Large intestine (tissue), 3 donors: ENCODE measurements around the gene POU2F2. TPM values are rescaled to one million over a fixed set of nuclear protein-coding genes. Genes with fewer than 3 reads are reported as not detected.

Experiments used
- DNase-seq, 2 donors: peaks; one replicate each; pipeline versions ENCODE4 v3.0.0 to v3.0.0-alpha.2; 2013
- H3K27ac ChIP-seq: one replicate; pipeline ENCODE4 v1.5.1; 2013; ENCODE audit warnings: low read length
- H3K27me3 ChIP-seq: 2 replicates; pipeline ENCODE4 v1.6.1; 2013; ENCODE audit warnings: low read length; ENCODE audit not compliant: control insufficient read depth, insufficient read depth
- H3K36me3 ChIP-seq: 2 replicates; pipeline ENCODE4 v1.6.1; 2013; ENCODE audit warnings: low read length; ENCODE audit not compliant: control insufficient read depth, insufficient read depth
- H3K4me1 ChIP-seq: one replicate; pipeline ENCODE4 v1.6.1; 2013; ENCODE audit warnings: low read length; ENCODE audit not compliant: control insufficient read depth, insufficient read depth
- H3K4me3 ChIP-seq: one replicate; pipeline ENCODE4 v1.5.1; 2013; ENCODE audit warnings: low read length
- H3K9me3 ChIP-seq: one replicate; pipeline ENCODE4 v1.6.1; 2013; ENCODE audit warnings: mild to moderate bottlenecking, low read depth, low read length, moderate library complexity; ENCODE audit not compliant: control insufficient read depth
- WGBS: methylation state at CpG from one replicate; pipeline ENCODE4 v1.1.5; 2013; ENCODE audit warnings: low lambda C conversion rate; ENCODE audit not compliant: insufficient coverage; 5-methylcytosine and 5-hydroxymethylcytosine counted together
- polyA plus RNA-seq: library from polyadenylated mRNA; unstranded; fragments of 120-200 nt; gene quantifications from one replicate; pipeline ENCODE4 v1.2.1, GENCODE V29; 2013

POU2F2 gene
- polyA plus RNA-seq, 1 donor: 2.7 TPM

DNA sequence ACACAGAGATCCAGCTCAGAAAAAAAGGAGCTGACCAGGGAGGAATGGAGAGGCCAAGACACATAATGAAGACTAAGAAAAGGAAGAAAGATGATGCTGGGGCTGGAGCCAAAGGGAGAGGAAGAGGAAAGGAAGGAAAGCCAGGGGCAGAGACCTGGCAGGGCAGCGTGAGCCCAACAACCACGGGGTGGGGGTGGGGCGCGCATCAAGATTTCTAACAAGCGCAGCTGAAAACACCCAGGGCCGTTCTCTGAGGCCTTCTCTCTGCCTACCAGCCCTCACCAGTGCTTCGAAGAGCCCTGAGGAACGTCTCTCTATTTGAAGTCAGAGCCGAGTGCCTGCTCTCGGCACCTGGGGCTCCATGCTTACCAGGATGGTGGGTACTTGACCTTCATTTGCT lies 23.6 kb upstream of the POU2F2 start:
- WGBS: no CpG with 5 or more reads among the region's 10 CpGs
- DNase-seq: no peak
- Histone ChIP-seq H3K4me3 (no peak overlapping the region), H3K36me3 (no peaks in the 10 kb centered on the region), H3K9me3 (no peaks in the 10 kb centered on the region), H3K27ac (no peak overlapping the region), H3K4me1 (peaks cover 2% of the 10 kb centered on the region), H3K27me3 (peaks cover 62% of the 10 kb centered on the region)

GRCh38 chr19:42154471-42155323 lies 22.5 kb upstream of the POU2F2 start:
- Histone ChIP-seq H3K4me1 (peaks cover 2% of the 10 kb centered on the region), H3K9me3 (no peaks in the 10 kb centered on the region), H3K27ac (no peak overlapping the region), H3K4me3 (no peak overlapping the region), H3K36me3 (no peaks in the 10 kb centered on the region), H3K27me3 (peaks cover 67% of the 10 kb centered on the region)
- WGBS: 57% methylated on average over 9 of the region's 15 CpGs
- DNase-seq: no peak

DNA sequence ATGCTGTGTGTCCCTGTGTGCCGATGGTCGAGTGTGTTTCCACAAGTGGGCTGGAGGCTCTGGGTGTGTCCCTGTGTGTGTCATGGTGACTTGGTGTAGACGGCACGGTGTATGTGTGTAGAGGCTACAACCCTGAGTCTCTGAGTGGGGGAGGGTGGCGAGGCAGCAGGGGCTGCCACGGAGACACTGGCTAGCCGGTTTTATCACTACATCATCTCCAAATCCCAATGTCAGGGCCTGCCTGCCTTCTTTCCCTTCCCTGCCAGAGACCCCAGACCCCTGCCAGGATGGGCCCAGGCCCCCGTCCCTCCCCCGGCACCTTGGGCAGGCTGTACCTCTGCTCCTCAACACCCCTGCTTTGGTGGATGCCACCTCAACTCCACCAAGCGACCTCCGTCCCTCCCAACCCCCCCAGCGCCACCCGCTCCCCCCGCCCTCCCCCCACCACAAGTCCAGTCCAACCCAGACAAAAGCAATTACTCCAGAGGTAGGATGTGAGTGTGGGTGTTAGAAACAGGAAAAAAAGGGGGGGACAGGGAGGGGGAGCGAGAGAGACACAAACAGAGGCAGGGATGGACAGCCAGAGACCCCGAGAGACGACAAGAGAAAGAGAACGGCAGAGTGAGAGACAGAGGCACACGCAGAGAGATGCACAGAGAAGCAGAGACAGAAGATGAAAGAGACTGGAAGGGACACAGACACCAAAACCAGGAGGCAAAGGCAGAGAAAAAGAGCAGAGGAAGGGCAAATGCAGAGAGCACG lies 21.6 kb upstream of the POU2F2 start:
- H3K4me1 ChIP-seq: peaks cover 2% of the 10 kb centered on the region
- H3K27ac ChIP-seq: no peak overlapping the region
- WGBS: 10% methylated on average over 5 of the region's 20 CpGs
- no peaks in the 10 kb centered on the region for H3K9me3 ChIP-seq
- peaks cover 75% of the 10 kb centered on the region for H3K27me3 ChIP-seq
- DNase-seq: no peak
- H3K36me3 ChIP-seq: no peaks in the 10 kb centered on the region
- no peak overlapping the region for H3K4me3 ChIP-seq

DNA sequence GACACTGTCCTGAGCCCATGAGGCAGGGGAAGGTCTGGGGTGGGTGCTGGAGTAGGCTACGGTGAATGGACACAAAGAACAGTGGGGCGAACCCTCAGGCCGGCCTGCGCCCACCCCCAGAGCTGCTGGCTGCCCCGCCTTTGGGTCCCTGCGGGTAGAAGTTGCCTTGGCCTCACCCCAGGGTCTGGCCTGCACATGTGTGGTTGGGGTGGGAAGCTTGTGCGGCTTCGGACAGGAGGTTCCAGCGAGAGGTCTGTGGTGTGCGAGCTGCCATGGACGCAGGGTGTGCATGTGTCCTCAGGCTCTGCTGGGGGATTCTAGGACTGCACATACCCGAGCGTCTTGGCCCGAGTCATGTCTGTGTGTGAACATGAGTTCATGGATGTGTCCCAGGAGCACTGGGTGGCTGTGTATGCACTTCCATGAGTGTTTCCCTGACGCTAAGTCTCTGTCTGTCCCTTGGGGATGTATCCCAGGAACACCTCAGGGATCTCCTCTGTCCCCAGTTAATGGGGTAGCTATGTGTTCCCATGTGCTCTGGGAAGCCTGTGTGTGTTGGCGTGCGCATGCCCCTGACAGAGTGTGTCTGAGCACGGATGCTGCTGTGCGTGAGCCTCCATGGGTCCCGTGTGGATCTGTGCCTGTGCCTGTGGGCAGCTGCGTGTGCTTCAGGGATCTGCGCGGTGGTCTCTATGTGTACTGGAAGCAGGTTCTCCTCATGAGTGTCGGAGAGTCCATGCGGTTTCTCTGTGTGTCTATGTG lies 20.8 kb upstream of the POU2F2 start:
- Histone ChIP-seq H3K4me1 (peaks cover 2% of the 10 kb centered on the region), H3K9me3 (no peaks in the 10 kb centered on the region), H3K27me3 (peaks cover 78% of the 10 kb centered on the region), H3K36me3 (no peaks in the 10 kb centered on the region), H3K27ac (no peak overlapping the region), H3K4me3 (no peak overlapping the region)
- no CpG with 5 or more reads among the region's 25 CpGs for WGBS
- DNase-seq: no peak

DNA sequence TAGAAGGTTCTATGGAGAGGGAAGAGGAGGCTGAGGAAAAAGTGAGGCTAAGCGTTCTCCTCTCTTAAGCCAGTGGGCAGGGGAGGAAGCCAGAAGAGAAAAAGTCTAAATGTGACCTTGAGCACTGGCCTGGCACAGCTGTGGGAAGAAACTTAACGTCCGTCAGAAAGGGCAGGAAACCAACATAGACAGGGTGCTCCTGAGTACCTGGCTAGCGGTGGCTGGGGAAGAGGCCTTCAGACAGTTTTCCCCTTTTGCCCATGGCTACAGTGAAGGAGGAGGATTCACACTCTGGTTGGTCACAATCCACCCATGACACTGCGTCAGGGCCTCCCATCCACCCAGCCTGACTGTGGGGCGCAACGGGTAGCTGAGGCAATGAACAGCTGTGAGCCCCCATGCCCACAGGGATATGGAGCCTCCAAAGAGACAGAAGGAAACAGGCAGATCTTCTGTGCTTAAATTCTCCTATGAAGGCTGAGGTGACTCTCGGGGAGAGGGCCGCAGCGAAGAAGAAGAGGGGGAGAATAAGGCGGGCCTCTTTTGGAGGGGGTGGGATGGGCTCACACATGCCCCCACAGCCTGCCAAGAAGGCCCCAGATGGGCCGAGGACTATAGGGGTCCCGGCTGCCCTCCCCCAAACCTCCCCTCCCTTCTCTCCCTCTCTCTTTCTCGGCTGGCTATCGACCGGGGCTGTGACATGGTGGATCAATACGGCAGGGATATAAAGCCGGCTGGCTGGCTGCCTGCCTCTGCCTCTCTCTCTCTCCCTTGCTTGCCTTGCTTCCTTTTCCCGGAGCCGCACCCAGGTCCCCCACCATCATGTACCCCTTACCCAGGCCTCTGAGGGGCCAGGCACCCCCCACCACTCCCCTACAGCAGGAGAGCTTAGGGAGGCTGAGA lies 19.8 kb upstream of the POU2F2 start:
- Histone ChIP-seq H3K36me3 (no peaks in the 10 kb centered on the region), H3K4me1 (peaks cover 2% of the 10 kb centered on the region), H3K27ac (no peak overlapping the region), H3K27me3 (peaks cover 81% of the 10 kb centered on the region), H3K4me3 (no peak overlapping the region), H3K9me3 (no peaks in the 10 kb centered on the region)
- 80% methylated on average over 1 of the region's 20 CpGs for WGBS
- DNase-seq: no peak

GRCh38 chr19:42150911-42151361 lies 18.7 kb upstream of the POU2F2 start:
- no peak overlapping the region for H3K27ac ChIP-seq
- no peaks in the 10 kb centered on the region for H3K9me3 ChIP-seq
- no peaks in the 10 kb centered on the region for H3K36me3 ChIP-seq
- H3K4me3 ChIP-seq: no peak overlapping the region
- peaks cover 2% of the 10 kb centered on the region for H3K4me1 ChIP-seq
- peaks cover 75% of the 10 kb centered on the region for H3K27me3 ChIP-seq
- no CpG with 5 or more reads among the region's 9 CpGs for WGBS
- no peak for DNase-seq

GRCh38 chr19:42150364-42150763 lies 18.1 kb upstream of the POU2F2 start:
- Histone ChIP-seq H3K36me3 (no peaks in the 10 kb centered on the region), H3K27ac (no peak overlapping the region), H3K4me3 (no peak overlapping the region), H3K9me3 (no peaks in the 10 kb centered on the region), H3K4me1 (peaks cover 2% of the 10 kb centered on the region), H3K27me3 (peaks cover 69% of the 10 kb centered on the region)
- DNase-seq: no peak
- WGBS: 10% methylated on average over 2 of the region's 17 CpGs

GRCh38 chr19:42149447-42150202 lies 17.4 kb upstream of the POU2F2 start:
- Histone ChIP-seq H3K4me3 (no peak overlapping the region), H3K27me3 (peaks cover 62% of the 10 kb centered on the region), H3K27ac (no peak overlapping the region), H3K9me3 (no peaks in the 10 kb centered on the region), H3K4me1 (peaks cover 2% of the 10 kb centered on the region), H3K36me3 (no peaks in the 10 kb centered on the region)
- 100% methylated on average over 1 of the region's 5 CpGs for whole genome bisulfite sequencing
- DNase-seq: no peak

DNA sequence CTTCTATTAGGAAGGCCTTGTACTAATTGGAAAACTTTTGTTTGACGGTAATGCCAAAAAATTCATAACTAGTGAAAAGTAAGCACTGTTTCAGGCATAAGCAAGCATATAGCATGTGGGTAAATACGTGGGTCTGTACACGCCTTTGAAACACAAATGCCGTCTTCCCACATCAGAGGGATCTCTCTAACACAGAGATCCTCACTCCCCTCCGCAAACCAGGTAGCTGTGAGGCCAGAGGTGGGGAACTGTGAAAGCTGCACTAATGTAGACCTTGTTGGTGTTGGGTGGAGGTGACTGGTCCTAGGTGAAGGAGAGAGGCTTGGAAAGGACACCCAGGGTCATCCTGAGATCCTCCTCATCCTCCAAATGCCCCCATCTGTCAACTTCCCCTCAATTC lies 16.0 kb upstream of the POU2F2 start:
- Histone ChIP-seq H3K27ac (no peak overlapping the region), H3K4me1 (peaks cover 2% of the 10 kb centered on the region), H3K27me3 (peaks cover 51% of the 10 kb centered on the region), H3K9me3 (no peaks in the 10 kb centered on the region), H3K36me3 (no peaks in the 10 kb centered on the region), H3K4me3 (no peak overlapping the region)
- WGBS: no CpG with 5 or more reads among the region's 5 CpGs
- DNase-seq: no peak
